Measurements from ENCODE around the gene GH2.
A peak's percentile ranks its signal among the peaks of the same experiment; 100 is the strongest.
"Not testable (repeated sequence)": the region's sequence is repeated elsewhere in the genome, so short reads cannot be mapped to it uniquely, and the experiment has no call there.

GH2 gene

DNA sequence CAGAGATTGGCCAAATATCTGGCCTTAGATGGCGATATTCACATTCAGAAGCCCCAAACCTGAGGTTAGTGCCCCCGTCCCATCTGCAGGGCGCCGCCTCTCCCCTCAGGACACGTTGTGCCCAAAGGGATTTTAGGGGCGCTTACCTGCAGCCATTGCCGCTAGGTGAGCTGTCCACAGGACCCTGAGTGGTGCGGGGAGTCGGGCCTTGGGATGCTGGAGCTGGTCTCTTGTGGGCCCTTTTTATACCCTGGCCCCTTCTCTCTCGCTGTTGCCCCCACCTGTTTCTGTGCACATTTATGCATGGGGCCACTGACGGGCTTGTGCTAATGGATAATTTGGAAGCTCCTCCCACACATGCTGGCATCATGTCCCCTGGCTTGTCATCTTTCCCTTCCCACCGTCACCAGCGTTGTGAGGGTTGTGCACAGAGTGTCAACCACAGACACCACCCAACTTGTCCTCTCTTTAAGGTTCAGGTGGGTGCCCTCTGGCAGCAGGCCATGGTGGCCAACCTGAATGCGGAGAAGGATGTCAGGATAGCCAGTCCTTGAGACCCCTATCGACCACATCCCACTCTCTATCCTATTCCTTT, 29.4 kb upstream of the GH2 start, which contains the start of gene CSHL1:
Gene CSHL1 (minus strand): TSS at position 218 of the 595 bp plus-strand sequence. CDS start 62 bp downstream, at position 156.
- DNase-seq (ENCODE audit: low read depth in 2 of 2) = no peak

DNA sequence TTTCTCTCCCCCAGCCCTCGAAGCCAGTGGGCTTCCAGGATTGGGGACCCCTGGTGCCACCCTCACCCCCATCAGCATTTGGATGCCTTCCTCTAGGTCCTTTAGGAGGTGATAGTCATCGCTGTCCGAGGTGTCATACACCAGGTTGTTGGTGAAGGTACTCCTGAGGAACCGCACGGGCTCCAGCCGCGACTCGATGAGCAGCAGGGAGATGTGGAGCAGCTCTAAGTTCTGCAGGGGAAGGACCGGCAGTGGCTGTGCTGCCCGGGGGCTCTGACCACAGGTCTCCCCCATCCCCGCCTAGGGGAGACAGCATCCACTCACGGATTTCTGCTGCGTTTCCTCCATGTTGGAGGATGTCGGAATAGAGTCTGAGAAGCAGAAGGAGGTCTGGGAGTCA, 28.4 kb upstream of the GH2 start:
- DNase-seq (ENCODE audit: low read depth in 2 of 2) = no peak

DNA sequence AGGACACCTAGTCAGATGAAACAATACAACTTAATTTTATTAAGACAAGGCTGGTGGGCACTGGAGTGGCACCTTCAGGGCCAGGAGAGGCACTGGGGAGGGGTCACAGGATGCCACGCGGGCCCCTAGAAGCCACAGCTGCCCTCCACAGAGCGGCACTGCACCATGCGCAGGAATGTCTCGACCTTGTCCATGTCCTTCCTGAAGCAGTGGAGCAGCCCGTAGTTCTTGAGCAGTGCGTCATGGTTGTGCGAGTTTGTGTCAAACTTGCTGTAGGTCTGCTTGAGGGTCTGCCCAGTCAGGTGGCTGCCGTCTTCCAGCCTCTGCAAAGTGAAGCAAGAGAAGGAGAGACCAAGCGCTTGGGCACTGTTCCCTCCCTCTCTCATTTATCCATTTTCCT, 27.8 kb upstream of the GH2 start:
- DNase-seq (ENCODE audit: low read depth in 2 of 2) = not testable (repeated sequence)

DNA sequence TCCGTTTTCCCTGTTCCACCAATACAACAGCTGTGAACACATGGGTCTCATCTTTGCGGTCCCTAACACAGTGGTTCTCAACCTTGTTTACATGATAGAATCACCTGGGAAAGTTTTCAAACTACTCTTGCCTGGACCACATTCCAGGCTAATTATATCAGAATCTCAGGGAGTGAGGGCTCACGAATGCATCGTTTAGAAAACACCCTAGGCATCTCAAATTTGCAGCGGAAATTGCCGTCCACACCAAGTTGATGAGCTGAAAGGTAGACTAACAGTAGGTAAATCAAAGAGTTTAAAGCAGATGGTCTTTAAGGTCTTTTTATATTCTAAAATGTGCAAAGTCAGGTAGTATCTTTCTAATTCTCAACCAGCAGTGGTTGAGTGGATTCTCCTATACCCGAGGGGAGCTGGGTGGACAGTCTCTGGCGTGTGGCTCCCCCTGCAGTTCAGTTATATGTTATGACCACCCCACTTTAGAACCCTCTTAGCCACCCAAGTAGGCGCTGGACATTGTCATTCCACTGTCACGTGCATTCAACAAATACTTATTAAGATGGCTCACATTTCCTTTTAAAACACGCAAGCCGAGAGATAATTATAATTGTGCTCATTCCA, 25.5 kb upstream of the GH2 start:
- DNase-seq (ENCODE audit: low read depth in 2 of 2) = not testable (repeated sequence)

DNA sequence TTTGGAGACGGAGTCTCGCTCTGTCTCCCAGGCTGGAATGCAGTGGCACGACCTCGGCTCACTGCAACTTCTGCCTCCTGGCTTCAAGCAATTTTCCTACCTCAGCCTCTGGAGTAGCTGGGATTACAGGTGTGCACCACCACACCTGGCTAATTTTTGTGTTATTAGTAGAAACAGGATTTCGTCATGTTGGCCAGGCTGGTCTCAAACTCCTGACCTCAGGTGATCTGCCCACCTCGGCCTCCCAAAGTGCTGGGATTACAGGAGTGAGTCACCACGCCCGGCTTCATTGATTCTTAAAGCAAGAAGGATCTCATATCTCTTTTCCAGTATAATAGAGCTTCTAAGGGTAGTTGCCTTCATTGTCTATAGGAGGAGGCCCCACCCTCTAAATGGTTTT, 23.1 kb upstream of the GH2 start:
- DNase-seq (ENCODE audit: low read depth in 2 of 2) = not testable (repeated sequence)

DNA sequence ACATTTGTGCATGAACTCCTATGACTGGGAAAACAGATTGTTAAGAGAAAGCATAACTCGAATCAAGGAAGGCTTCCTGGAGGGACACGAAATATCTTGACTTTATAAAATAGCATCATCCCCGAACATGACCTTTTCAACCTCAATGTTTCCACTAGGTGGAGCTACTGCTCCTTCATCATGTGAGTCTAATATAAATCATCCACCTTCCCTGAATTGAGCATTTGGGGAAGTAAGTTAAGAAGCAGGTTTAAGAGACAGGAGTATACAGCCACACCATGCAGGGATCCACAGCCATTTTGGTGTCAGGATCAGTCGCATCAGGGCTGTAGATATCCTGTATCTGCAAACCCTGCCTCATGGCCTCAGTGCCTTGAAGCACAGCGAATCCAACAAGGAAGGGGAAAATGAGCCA, 22.1 kb upstream of the GH2 start:
- peak in 1 of 2 donors; percentile 25 for DNase-seq (ENCODE audit: low read depth in 2 of 2)

DNA sequence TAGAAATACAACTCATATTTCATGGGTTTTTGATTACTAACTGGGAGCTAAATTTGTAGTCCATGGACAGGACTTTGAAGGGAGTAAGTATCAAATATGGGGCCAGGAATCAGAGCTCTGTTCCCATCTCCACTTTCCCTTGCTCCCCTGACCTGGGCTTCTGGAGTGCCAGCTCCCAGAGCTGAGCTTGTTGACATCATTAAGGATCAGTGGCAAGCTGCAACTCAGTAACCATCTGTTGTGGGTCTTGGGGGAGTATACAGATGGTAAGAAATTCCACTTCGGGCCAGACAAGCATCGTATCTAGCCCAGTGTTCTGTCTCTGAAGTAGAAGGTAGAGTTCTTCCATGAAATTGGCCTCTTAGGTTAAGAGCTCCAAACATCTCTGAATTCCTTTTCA, 20.2 kb upstream of the GH2 start:
- not testable (repeated sequence) for DNase-seq (ENCODE audit: low read depth in 2 of 2)

DNA sequence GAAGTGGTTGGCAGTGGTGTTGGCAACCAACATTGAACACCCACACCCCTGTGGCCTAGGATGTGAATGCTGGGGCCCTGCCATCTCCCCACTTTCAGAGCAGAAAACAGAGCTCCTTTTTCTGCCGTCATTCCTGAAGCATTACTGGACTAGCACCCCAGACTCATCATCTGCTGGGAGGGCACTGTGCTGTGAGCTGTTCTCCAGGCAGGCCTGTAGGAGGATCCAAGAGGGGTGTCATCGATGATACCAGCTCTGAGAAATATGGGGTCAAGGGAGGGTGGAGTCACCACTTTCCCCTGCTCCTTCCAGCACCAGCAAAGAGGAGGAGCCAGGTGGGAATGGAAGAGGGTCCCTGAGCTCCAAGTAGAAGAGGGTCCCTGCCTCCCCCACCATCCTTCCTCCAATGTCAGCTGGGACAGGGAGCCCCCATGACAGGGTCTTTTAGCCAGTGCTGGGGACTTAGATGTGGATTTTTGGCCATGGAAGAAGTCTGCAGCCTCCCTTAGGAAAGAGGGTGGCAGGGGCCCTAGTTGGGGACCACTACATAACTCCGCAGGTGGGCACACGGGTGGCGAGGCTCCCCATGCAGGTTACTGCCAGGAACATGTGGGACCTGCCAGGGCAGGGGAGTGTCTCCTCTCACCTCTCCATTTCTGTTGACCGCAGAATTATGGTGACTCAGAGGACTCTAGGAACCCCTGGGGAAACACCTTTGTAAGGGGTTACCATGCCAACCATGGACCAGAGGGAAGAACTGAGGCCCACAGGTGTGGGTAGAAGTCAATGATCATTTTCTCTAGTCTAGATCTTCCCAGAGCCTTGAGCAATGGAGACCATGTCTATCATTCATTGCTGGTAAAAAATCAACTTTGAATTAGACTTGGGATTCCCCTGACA, 17.4 kb upstream of the GH2 start:
- DNase-seq (ENCODE audit: low read depth in 2 of 2) = peak in 1 of 2 donors; percentile 24

DNA sequence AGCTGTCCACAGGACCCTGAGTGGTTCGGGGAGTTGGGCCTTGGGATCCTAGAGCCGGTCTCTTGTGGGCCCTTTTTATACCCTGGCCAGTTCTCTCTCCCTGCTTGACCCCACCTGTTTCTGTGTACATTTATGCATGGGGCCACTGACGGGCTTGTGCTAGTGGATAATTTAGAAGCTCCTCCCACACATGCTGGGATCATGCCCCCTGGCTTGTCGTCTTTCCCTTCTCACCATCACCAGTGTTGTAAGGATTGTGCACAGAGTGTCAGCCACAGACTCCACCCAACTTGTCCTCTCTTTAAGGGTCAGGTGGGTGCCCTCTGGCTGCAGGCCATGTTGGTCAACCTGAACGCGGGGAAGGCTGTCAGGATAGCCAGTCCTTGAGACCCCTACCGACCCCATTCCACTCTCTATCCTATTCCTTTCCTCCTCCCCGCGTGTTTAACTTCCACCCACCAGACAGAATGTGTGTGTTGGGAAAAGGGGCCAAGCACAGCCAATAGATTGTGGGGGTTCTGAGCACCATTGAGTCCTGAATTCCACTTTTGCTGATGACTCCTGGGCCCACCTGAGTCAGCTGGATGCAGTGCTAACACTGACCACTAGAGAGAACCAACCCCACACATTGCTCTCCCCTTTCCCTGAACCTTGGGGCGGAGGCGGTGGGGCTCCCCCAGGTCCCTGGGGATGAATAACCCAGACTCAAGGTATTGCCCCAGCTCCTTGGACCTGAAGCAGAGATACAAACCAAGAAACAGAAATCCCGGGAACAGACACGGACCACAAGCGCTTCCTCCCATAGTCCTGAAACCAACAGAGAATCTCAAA, 15.0 kb upstream of the GH2 start, which contains the start of gene CSH1:
Gene CSH1 (minus strand): TSS at position 51 of the 831 bp plus-strand sequence. CDS start 63 bp downstream, outside the sequence.
- DNase-seq (ENCODE audit: low read depth in 2 of 2) = not testable (repeated sequence)

DNA sequence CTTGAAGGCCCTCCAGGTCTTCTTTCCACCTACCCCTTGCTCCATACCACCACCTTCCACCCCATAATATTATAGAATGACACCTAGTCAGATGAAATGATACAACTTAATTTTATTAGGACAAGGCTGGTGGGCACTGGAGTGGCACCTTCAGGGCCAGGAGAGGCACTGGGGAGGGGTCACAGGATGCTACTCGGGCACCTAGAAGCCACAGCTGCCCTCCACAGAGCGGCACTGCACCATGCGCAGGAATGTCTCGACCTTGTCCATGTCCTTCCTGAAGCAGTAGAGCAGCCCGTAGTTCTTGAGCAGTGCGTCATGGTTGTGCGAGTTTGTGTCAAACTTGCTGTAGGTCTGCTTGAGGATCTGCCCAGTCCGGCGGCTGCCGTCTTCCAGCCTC, 13.1 kb upstream of the GH2 start:
- not testable (repeated sequence) for DNase-seq (ENCODE audit: low read depth in 2 of 2)

DNA sequence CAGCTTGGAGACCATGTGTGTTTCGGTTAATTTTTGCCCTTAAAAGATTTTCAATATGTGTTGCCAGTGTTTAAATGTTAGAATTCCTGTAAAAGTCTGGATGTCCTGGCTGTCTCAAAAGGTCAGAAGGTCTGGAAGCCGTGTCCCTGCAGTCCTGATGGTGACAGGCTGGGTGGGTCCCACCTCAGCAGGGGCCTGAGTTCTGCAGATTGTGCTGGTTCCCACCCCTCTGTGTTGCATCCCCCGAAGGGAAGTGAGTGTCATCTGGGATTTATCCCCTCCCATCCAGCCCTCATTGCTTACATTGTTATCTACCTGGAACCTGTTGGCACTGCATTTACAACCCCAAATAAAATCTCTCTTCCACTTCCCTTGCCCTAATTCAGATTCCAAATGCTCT, 12.3 kb upstream of the GH2 start:
- DNase-seq (ENCODE audit: low read depth in 2 of 2) = not testable (repeated sequence)

DNA sequence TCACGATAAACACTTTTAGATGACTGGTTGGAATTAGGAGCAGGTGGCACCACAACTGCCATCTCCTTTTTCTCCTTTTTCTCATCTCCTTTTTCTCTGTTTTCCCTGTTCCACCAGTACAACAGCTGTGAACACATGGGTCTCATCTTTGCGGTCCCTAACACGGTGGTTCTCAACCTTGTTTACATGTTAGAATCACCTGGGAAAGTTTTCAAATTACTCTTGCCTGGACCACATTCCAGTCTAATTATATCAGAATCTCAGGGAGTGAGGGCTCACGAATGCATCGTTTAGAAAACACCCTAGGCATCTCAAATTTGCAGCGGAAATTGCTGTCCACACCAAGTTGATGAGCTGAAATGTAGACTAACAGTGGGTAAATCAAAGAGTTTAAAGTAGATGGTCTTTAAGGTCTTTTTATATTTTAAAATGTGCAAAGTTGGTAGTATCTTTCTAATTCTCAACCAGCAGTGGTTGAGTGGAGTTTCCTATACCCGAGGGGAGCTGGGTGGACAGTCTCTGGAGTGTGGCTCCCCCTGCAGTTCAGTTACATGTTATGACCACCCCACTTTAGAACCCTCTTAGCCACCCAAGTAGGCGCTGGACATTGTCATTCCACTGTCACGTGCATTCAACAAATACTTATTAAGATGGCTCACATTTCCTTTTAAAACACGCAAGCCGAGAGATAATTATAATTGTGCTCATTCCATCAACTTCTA, 10.7 kb upstream of the GH2 start:
- not testable (repeated sequence) for DNase-seq (ENCODE audit: low read depth in 2 of 2)

DNA sequence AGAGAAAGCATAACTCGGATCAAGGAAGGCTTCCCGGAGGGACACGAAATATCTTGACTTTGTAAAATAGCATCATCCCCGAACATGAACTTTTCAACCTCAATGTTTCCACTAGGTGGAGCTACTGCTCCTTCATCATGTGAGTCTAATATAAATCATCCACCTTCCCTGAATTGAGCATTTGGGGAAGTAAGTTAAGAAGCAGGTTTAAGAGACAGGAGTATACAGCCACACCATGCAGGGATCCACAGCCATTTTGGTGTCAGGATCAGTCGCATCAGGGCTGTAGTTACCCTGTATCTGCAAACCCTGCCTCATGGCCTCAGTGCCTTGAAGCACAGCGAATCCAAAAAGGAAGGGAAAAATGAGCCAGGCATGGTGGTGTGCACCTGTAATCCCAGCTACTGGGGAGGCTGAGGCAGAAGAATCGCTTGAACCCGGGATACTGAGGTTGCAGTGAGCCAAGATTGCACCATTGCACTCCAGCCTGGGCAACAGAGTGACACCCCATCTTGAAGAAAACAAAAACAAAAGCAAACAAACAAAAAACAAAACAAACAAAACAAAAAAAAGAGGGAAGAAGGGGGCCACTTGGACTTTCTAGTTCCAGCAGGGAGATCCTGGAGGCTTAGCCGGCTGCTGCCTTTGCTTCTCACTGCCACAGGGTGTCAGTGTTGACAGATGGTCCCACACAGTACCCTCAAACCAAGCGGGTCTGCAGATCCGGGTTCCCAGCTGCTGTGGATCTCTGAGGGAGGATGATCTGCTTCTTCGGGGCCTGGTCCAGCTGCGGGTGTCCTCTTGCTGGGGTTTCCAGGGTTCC, 7.5 kb upstream of the GH2 start:
- DNase-seq (ENCODE audit: low read depth in 2 of 2) = peak in 1 of 2 donors; percentile 10

DNA sequence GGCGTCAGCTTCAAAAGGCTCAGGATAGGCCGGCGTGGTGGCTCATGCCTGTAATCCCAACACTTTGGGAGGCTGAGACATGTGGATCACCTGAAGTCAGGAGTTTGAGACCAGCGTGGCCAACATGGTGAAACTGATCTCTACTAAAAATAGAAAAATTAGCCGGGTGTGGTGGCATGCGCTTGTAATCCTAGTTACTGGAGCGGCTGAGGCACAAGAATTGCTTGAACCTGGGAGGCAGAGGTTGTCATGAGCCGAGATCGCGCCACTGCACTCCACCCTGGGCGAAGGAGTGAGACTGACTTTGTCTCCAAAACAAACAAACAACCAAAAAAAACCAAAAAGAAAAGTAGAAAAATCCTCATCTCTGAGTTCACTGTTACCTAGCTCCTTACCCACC, 3.4 kb upstream of the GH2 start:
- not testable (repeated sequence) for DNase-seq (ENCODE audit: low read depth in 2 of 2)

DNA sequence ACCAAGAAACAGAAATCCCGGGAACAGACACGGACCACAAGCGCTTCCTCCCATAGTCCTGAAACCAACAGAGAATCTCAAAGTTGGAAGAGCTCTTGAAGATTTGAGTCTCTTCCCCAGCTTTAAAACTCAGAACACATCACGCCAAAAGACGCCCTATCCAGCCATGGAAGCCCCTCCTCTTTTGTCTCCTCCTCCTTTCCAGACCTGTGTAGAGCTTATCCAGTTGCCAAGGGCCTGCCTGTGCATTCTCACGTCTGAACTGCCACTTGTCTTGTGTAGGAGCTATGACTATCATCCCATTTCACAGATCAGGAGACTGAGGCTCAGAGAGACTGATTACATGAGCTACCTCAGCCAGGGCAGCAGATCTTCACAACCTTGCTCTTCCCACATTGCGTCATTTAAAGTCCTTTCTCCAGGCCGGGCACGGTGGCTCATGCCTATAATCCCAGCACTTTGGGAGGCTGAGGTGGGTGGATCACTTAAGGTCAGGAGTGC, 932 bp upstream of the GH2 start:
- DNase-seq (ENCODE audit: low read depth in 2 of 2) = not testable (repeated sequence)

DNA sequence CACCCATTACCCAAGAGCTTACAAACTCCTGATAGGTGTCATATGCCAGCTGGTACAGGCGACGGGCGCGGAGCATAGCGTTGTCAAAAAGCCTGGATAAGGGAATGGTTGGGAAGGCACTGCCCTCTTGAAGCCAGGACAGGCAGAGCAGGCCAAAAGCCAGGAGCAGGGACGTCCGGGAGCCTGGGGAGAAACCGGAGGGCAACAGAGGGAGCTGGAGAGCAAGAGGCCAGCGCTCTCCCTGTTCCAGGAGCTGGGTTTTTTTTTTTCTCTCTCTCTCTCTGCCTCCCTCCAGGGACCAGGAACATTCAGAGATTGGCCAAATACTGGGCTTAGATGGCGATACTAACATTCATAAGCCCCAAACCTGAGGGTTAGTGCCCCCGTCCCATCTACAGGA, 407 bp downstream of the GH2 start:
- not testable (repeated sequence) for DNase-seq (ENCODE audit: low read depth in 2 of 2)

DNA sequence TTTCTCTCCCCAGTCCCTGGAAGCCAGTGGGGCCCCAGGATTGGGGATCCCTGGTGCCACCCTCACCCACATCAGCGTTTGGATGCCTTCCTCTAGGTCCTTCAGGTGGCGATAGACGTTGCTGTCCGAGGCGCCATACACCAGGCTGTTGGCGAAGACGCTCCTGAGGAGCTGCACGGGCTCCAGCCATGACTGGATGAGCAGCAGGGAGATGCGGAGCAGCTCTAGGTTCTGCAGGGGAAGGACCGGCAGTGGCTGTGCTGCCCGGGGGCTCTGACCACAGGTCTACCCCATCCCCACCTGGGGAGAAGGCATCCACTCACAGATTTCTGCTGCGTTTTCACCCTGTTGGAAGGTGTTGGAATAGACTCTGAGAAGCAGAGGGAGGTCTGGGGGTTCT, 1.0 kb downstream of the GH2 start:
- DNase-seq (ENCODE audit: low read depth in 2 of 2) = no peak

DNA sequence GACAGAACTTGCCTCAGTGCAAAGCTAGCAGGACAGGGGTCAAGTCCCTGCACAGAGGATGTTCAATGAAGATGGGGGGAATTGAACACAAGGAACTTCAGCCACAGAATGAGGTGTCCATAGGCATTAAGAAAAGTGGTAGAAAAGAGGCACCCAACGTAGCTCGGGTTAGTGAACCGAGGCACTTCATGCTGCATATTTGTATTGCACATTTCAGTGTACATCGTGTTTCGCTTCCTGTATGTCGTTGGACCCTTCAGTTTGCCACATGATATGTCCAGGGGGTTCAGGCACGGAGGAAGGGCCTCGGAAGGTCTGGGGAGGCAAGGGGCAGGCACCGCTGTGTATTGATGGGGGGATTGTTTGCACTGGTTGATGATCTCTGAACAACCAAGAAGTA, 3.3 kb downstream of the GH2 start:
- DNase-seq (ENCODE audit: low read depth in 2 of 2) = not testable (repeated sequence)

DNA sequence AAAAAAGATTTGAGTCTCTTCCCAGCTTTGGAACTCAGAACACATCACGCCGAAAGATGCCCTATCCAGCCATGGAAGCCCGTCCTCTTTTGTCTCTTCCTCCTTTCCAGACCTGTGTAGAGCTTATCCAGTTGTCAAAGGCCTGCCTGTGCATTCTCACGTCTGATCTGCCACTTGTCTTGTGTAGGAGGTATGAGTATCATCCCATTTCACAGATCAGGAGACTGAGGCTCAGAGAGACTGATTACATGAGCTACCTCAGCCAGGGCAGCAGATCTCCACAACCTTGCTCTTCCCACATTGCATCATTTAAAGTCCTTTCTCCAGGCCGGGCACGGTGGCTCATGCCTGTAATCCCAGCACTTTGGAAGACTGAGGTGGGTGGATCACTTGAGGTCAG, 7.1 kb downstream of the GH2 start:
- not testable (repeated sequence) for DNase-seq (ENCODE audit: low read depth in 2 of 2)

Measured in stimulated activated CD4-positive, alpha-beta T cell treated with anti-CD3 and anti-CD28 coated beads, Interleukin-1b, Interleukin-23, amount 100 ng/mL, for 4 hours (primary cell).